Bronchial epithelial cell (primary cell): ENCODE measurements around the gene BCL7A. TPM values are rescaled to one million over a fixed set of nuclear protein-coding genes. Genes with fewer than 3 reads are reported as not detected.
"Not testable (repeated sequence)": the region's sequence is repeated elsewhere in the genome, so short reads cannot be mapped to it uniquely, and the experiment has no call there.

Experiments
- DNase-seq: peaks from one replicate; pipeline ENCODE4 v3.0.0-alpha.2; 2010; ENCODE audit warnings: low read depth
- FAIRE-seq: peaks from 2 replicates; lab custom pipeline; 2011; peaks lifted over from hg19 to GRCh38; lab: Jason Lieb, UNC
- H3K27me3 ChIP-seq: 2 replicates; pipeline ENCODE4 v1.5.1; 2011; ENCODE audit warnings: low read length; ENCODE audit not compliant: control insufficient read depth, insufficient read depth
- H3K36me3 ChIP-seq: 2 replicates; pipeline ENCODE4 v1.5.1; 2011; ENCODE audit warnings: low read length; ENCODE audit not compliant: control insufficient read depth, insufficient read depth
- H3K4me3 ChIP-seq: 2 replicates; pipeline ENCODE4 v1.5.1; 2011; ENCODE audit warnings: mild to moderate bottlenecking, low read depth, low read length, control low read depth
- CTCF ChIP-seq: IDR thresholded peaks from 2 replicates; pipeline ENCODE4 v1.5.1; 2011; ENCODE audit warnings: mild to moderate bottlenecking, moderate library complexity, low read length, control low read depth, inconsistent platforms; ENCODE audit not compliant: insufficient read depth, severe bottlenecking
- total RNA-seq: library from RNA; depleted of rRNA; stranded (reverse); fragments of >200 nt; gene quantifications from 2 replicates; pipeline ENCODE4 v1.2.1, GENCODE V29; 2014

BCL7A gene
- total RNA-seq, 1 donor from 2014 or later = 17.1 TPM

GRCh38 chr12:121980892-121981272, 40.8 kb upstream of the BCL7A start:
- TF ChIP-seq CTCF = no peak
- no peaks in the 10 kb centered on the region for H3K27me3 ChIP-seq
- DNase-seq (no peak), FAIRE-seq (no peak)
- H3K4me3 ChIP-seq = no peak overlapping the region
- no peaks in the 10 kb centered on the region for H3K36me3 ChIP-seq

- TF ChIP-seq CTCF = no peak
- H3K27me3 ChIP-seq = no peaks in the 10 kb centered on the region
- H3K36me3 ChIP-seq = no peaks in the 10 kb centered on the region
- DNase-seq (no peak), FAIRE-seq (no peak)
- no peak overlapping the region for H3K4me3 ChIP-seq
Measured at GRCh38 chr12:121981456-121981855, 40.2 kb upstream of the BCL7A start.

- no peak for TF ChIP-seq CTCF
- Histone ChIP-seq H3K4me3 (no peak overlapping the region), H3K36me3 (no peaks in the 10 kb centered on the region), H3K27me3 (no peaks in the 10 kb centered on the region)
- DNase-seq = no peak
- no peak for FAIRE-seq
Measured at GRCh38 chr12:121982950-121983349, 38.7 kb upstream of the BCL7A start.

- FAIRE-seq = no peak
- no peak for TF ChIP-seq CTCF
Measured at GRCh38 chr12:121983536-121984210, 38.0 kb upstream of the BCL7A start.

GRCh38 chr12:121986489-121987245, 35.0 kb upstream of the BCL7A start:
- no peaks in the 10 kb centered on the region for H3K36me3 ChIP-seq
- no peak overlapping the region for H3K4me3 ChIP-seq
- FAIRE-seq = no peak
- TF ChIP-seq CTCF = no peak
- no peak for DNase-seq
- H3K27me3 ChIP-seq = no peaks in the 10 kb centered on the region

More at GRCh38 chr12:121983536-121984210, 38.0 kb upstream of the BCL7A start:
- Histone ChIP-seq H3K27me3 (no peaks in the 10 kb centered on the region), H3K4me3 (no peak overlapping the region), H3K36me3 (no peaks in the 10 kb centered on the region)
- no peak for DNase-seq

GRCh38 chr12:121988519-121988918, 33.2 kb upstream of the BCL7A start:
- FAIRE-seq, H3K36me3 ChIP-seq, DNase-seq, H3K27me3 ChIP-seq, H3K4me3 ChIP-seq: not testable (repeated sequence)
